ENCODE results near the gene PI4KA. TPM values are rescaled to one million over a fixed set of nuclear protein-coding genes. Genes with fewer than 3 reads are reported as not detected.
A peak's percentile ranks its signal among the peaks of the same experiment; 100 is the strongest.

PI4KA gene
- total RNA-seq, 6 donors from 2014 or later = 68.6 to 251 (median 89.5) TPM

GRCh38 chr22:20865875-20866445 lies 7.3 kb upstream of the PI4KA start:
- Histone ChIP-seq H3K9me3 (no peaks in the 10 kb centered on the region), H3K36me3 (peaks cover 4 to 20% (median 8%) of the 10 kb centered on the region in 4 donors), H3K4me1 (peaks cover 28 to 66% (median 38%) of the 10 kb centered on the region in 4 donors), H3K27me3 (no peaks in the 10 kb centered on the region), H3K4me3 (no peak overlapping the region), H3K27ac (peak overlapping the region in 3 of 4 donors; percentile 81 to 88 (median 83))
- no peak for ATAC-seq (ENCODE audit: low FRiP score in 2 of 2)
- TF ChIP-seq EP300 (IDR thresholded peaks at IDR 0.05) (no peak), POLR2A (IDR thresholded peaks at IDR 0.05) (no peak), POLR2AphosphoS5 (IDR thresholded peaks at IDR 0.05) (no peak)
- TF ChIP-seq, protein P1, sequence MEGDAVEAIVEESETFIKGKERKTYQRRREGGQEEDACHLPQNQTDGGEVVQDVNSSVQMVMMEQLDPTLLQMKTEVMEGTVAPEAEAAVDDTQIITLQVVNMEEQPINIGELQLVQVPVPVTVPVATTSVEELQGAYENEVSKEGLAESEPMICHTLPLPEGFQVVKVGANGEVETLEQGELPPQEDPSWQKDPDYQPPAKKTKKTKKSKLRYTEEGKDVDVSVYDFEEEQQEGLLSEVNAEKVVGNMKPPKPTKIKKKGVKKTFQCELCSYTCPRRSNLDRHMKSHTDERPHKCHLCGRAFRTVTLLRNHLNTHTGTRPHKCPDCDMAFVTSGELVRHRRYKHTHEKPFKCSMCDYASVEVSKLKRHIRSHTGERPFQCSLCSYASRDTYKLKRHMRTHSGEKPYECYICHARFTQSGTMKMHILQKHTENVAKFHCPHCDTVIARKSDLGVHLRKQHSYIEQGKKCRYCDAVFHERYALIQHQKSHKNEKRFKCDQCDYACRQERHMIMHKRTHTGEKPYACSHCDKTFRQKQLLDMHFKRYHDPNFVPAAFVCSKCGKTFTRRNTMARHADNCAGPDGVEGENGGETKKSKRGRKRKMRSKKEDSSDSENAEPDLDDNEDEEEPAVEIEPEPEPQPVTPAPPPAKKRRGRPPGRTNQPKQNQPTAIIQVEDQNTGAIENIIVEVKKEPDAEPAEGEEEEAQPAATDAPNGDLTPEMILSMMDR (IDR thresholded peaks at IDR 0.05) = no peak
- 82 to 83% methylated on average over 7 to 8 of the region's 8 CpGs for WGBS, 2 donors
- DNase-seq = no peak

- WGBS, 2 donors = 91 to 96% methylated on average over 3 of the region's 3 CpGs
- no peaks in the 10 kb centered on the region for H3K27me3 ChIP-seq
- no peak for TF ChIP-seq EP300 (IDR thresholded peaks at IDR 0.05)
- ATAC-seq (ENCODE audit: low FRiP score in 2 of 2) (no peak), DNase-seq (no peak)
- H3K36me3 ChIP-seq = peaks cover 0 to 14% (median 2%) of the 10 kb centered on the region in 4 donors
- H3K4me3 ChIP-seq = no peak overlapping the region
- H3K9me3 ChIP-seq = no peaks in the 10 kb centered on the region
- peaks cover 32 to 70% (median 43%) of the 10 kb centered on the region in 4 donors for H3K4me1 ChIP-seq
- peak overlapping the region in 2 of 4 donors; percentile 0 to 88 for H3K27ac ChIP-seq
Observed at GRCh38 chr22:20865331-20865730, 6.7 kb upstream of the PI4KA start.

- DNase-seq (no peak), ATAC-seq (ENCODE audit: low FRiP score in 2 of 2) (peak in 1 of 2 donors; percentile 44)
- H3K9me3 ChIP-seq = no peaks in the 10 kb centered on the region
- peaks cover 42 to 80% (median 52%) of the 10 kb centered on the region in 4 donors for H3K4me1 ChIP-seq
- H3K27me3 ChIP-seq = no peaks in the 10 kb centered on the region
- no peak overlapping the region for H3K4me3 ChIP-seq
- WGBS, 2 donors = 75 to 84% methylated on average over 12 of the region's 12 CpGs
- TF ChIP-seq, protein P1 (IDR thresholded peaks at IDR 0.05) = no peak
- TF ChIP-seq EP300 (IDR thresholded peaks at IDR 0.05) (no peak), POLR2AphosphoS5 (IDR thresholded peaks at IDR 0.05) (no peak), POLR2A (IDR thresholded peaks at IDR 0.05) (no peak)
- peaks cover 0 to 9% (median 0%) of the 10 kb centered on the region in 4 donors for H3K36me3 ChIP-seq
- no peak overlapping the region for H3K27ac ChIP-seq
Observed at GRCh38 chr22:20864186-20864908, 5.7 kb upstream of the PI4KA start.

DNA sequence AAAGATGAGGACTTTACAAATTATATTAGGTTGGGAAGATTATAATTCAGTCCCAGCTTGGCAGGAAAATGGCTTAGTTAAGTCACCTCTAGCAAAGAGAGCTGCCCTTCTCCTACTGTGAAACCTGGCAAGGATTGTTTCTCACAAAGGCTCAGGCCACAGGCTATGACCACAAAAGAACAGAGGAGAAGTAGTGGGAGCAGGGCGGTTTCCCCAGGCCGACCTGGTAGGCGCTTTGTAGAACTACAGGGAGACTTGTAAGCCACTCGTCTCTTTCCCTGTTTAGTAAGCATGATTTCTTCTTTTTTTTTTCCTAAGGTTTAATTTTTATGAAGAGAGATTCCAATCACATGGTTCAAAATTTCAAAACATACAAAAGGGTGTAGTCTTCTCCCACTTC lies 4.8 kb upstream of the PI4KA start:
- H3K27ac ChIP-seq = no peak overlapping the region
- peaks cover 42 to 77% (median 50%) of the 10 kb centered on the region in 4 donors for H3K4me1 ChIP-seq
- ATAC-seq (ENCODE audit: low FRiP score in 2 of 2) (no peak), DNase-seq (no peak)
- WGBS, 2 donors = 58 to 73% methylated on average over 4 of the region's 4 CpGs
- H3K4me3 ChIP-seq = no peak overlapping the region
- peaks cover 0 to 9% (median 0%) of the 10 kb centered on the region in 4 donors for H3K36me3 ChIP-seq
- TF ChIP-seq EP300 (IDR thresholded peaks at IDR 0.05) = no peak
- no peak for TF ChIP-seq POLR2AphosphoS5 (IDR thresholded peaks at IDR 0.05)
- TF ChIP-seq POLR2A (IDR thresholded peaks at IDR 0.05) = no peak
- TF ChIP-seq, protein P1 (IDR thresholded peaks at IDR 0.05) = no peak
- H3K27me3 ChIP-seq = no peaks in the 10 kb centered on the region
- H3K9me3 ChIP-seq = no peaks in the 10 kb centered on the region

DNA sequence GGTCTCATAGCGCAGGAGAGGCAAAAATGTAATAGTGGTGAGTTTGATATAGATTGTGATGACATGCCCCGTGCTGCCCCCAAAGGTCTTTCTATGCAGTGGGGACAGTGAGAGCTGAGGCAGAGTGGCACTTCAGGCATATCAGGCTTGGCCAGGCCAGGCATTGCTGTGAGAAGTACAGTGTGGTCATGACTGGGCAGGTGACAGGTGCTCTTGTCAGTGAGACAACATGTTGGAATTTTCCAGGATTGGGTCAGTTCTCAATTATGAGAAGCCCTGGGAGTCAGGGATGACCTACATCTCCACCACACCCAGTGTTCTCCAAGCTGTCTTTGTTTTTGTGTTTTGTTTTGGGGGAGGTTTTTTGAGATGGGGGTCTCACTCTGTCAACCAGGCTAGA lies 3.9 kb upstream of the PI4KA start:
- H3K27ac ChIP-seq = peak overlapping the region in 1 of 4 donors; percentile 8
- peaks cover 0 to 9% (median 0%) of the 10 kb centered on the region in 4 donors for H3K36me3 ChIP-seq
- H3K4me1 ChIP-seq = peaks cover 37 to 75% (median 49%) of the 10 kb centered on the region in 4 donors
- 63 to 89% methylated on average over 2 of the region's 2 CpGs for WGBS, 2 donors
- H3K27me3 ChIP-seq = no peaks in the 10 kb centered on the region
- no peak overlapping the region for H3K4me3 ChIP-seq
- DNase-seq (no peak), ATAC-seq (ENCODE audit: low FRiP score in 2 of 2) (no peak)
- TF ChIP-seq POLR2AphosphoS5 (IDR thresholded peaks at IDR 0.05) = no peak
- no peak for TF ChIP-seq EP300 (IDR thresholded peaks at IDR 0.05)
- TF ChIP-seq, protein P1 (IDR thresholded peaks at IDR 0.05) = no peak
- no peak for TF ChIP-seq POLR2A (IDR thresholded peaks at IDR 0.05)
- H3K9me3 ChIP-seq = no peaks in the 10 kb centered on the region

Data from upper lobe of left lung (tissue), 6 donors.